ENCODE results near the gene NOXO1. TPM values are rescaled to one million over a fixed set of nuclear protein-coding genes. Genes with fewer than 3 reads are reported as not detected.

The NOXO1 gene
- total RNA-seq, 1 donor from 2014 or later: 0.63 TPM

DNA sequence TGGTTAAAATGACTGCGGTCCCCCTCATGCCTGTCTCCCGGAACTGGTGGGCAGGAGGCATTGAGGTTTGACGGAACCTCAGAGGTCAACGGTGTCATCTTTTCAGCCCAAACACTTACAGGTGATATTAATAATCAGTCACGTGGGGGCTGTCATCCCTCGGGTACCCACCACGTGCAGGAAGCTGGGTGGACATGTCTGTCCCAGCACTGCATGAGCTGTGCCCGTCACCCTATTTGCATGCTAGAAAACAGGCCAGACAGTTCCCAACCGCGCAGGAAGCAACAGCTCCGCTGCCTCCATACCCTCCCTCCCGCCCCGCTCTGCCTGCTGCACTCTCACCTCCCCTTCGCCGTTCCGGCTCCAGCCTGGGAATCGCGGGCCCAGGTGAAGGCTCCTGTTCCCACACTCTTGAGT lies 9.9 kb upstream of the NOXO1 start:
- H3K27ac Mint-ChIP-seq (ENCODE audit: unreplicated experiment): no peak overlapping the region
- H3K4me1 Mint-ChIP-seq: peaks cover 7% of the 10 kb centered on the region
- H3K36me3 Mint-ChIP-seq (ENCODE audit: low read depth): peaks cover 25% of the 10 kb centered on the region
- no peaks in the 10 kb centered on the region for H3K9me3 Mint-ChIP-seq
- no peak for DNase-seq (ENCODE audit: low read depth, low spot score)
- peak overlapping the region; percentile 51 for H3K4me3 Mint-ChIP-seq
- TF ChIP-seq, protein P1, sequence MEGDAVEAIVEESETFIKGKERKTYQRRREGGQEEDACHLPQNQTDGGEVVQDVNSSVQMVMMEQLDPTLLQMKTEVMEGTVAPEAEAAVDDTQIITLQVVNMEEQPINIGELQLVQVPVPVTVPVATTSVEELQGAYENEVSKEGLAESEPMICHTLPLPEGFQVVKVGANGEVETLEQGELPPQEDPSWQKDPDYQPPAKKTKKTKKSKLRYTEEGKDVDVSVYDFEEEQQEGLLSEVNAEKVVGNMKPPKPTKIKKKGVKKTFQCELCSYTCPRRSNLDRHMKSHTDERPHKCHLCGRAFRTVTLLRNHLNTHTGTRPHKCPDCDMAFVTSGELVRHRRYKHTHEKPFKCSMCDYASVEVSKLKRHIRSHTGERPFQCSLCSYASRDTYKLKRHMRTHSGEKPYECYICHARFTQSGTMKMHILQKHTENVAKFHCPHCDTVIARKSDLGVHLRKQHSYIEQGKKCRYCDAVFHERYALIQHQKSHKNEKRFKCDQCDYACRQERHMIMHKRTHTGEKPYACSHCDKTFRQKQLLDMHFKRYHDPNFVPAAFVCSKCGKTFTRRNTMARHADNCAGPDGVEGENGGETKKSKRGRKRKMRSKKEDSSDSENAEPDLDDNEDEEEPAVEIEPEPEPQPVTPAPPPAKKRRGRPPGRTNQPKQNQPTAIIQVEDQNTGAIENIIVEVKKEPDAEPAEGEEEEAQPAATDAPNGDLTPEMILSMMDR (conservative IDR thresholded peaks at IDR 0.05): no peak
- peaks cover 72% of the 10 kb centered on the region for H3K27me3 Mint-ChIP-seq (ENCODE audit: low read depth)

GRCh38 chr16:1990351-1991134 lies 9.3 kb upstream of the NOXO1 start:
- TF ChIP-seq, protein P1 (conservative IDR thresholded peaks at IDR 0.05): no peak
- H3K4me3 Mint-ChIP-seq: peak overlapping the region; percentile 38
- no peaks in the 10 kb centered on the region for H3K9me3 Mint-ChIP-seq
- peaks cover 69% of the 10 kb centered on the region for H3K27me3 Mint-ChIP-seq (ENCODE audit: low read depth)
- peaks cover 24% of the 10 kb centered on the region for H3K36me3 Mint-ChIP-seq (ENCODE audit: low read depth)
- no peak for DNase-seq (ENCODE audit: low read depth, low spot score)
- no peak overlapping the region for H3K27ac Mint-ChIP-seq (ENCODE audit: unreplicated experiment)
- peaks cover 7% of the 10 kb centered on the region for H3K4me1 Mint-ChIP-seq

DNA sequence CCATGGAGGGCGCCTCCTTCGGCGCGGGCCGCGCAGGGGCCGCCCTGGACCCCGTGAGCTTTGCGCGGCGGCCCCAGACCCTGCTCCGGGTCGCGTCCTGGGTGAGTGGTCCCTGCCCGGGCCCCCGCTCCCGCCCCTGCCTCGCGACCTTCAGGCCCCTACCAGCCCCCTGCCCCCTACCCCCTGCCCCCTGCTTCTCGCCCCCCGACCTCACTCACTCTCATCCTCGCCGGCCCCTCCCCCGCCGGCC lies 8.8 kb upstream of the NOXO1 start:
- H3K4me1 Mint-ChIP-seq: peaks cover 11% of the 10 kb centered on the region
- H3K4me3 Mint-ChIP-seq: no peak overlapping the region
- DNase-seq (ENCODE audit: low read depth, low spot score): no peak
- H3K27ac Mint-ChIP-seq (ENCODE audit: unreplicated experiment): no peak overlapping the region
- H3K27me3 Mint-ChIP-seq (ENCODE audit: low read depth): peaks cover 66% of the 10 kb centered on the region
- peaks cover 20% of the 10 kb centered on the region for H3K36me3 Mint-ChIP-seq (ENCODE audit: low read depth)
- TF ChIP-seq, protein P1 (conservative IDR thresholded peaks at IDR 0.05): no peak
- no peaks in the 10 kb centered on the region for H3K9me3 Mint-ChIP-seq

DNA sequence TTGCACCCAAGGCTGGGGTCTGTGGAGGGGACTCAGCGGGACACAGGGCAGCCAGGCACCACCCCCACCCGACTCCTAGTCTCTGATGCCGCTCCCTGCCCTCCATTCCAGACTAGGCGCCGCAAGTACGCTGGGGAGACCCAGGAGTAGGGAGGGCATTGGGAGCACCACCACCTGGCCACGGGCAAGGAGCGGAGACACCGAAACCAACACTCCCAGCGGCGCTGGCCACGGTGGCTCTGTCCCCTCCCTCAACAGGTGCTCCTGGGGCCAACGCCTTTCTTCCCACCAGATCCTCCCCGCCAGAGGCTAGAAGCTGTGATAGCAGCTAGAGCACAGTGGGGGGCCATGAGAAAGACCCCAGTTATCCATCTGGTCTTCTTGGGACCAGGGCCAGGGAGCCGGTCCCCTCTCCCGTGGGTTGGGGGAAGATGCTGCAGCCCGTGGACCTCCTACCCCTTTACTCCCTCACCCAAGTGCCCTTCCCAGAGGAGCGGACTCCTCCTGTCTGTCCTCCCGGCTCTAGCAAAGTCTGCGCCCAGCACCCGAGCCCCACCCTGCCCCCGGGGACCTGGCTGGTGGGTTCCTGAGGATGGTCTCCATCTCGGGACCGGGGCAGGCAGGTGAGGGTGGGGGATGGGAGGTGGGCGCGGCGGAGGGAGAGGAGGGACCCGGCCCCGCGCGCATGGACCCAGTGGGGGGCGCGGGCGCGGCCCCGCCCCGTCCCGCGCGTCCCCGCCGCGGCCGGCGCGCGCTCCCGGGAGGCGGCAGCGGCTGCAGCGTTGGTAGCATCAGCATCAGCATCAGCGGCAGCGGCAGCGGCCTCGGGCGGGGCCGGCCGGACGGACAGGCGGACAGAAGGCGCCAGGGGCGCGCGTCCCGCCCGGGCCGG lies 8.2 kb upstream of the NOXO1 start, which contains the start of gene SYNGR3:
SYNGR3 (plus strand) TSS at position 762 of the 892 bp plus-strand sequence. CDS start 133 bp downstream, outside the sequence.
- TF ChIP-seq, protein P1 (conservative IDR thresholded peaks at IDR 0.05): no peak
- no peak for DNase-seq (ENCODE audit: low read depth, low spot score)
- Mint-ChIP-seq H3K9me3 (no peaks in the 10 kb centered on the region), H3K36me3 (ENCODE audit: low read depth) (peaks cover 20% of the 10 kb centered on the region), H3K27me3 (ENCODE audit: low read depth) (peaks cover 69% of the 10 kb centered on the region), H3K4me1 (peaks cover 16% of the 10 kb centered on the region), H3K27ac (ENCODE audit: unreplicated experiment) (no peak within 1 kb of the TSS), H3K4me3 (peak within 1 kb of the TSS; percentile 87)

DNA sequence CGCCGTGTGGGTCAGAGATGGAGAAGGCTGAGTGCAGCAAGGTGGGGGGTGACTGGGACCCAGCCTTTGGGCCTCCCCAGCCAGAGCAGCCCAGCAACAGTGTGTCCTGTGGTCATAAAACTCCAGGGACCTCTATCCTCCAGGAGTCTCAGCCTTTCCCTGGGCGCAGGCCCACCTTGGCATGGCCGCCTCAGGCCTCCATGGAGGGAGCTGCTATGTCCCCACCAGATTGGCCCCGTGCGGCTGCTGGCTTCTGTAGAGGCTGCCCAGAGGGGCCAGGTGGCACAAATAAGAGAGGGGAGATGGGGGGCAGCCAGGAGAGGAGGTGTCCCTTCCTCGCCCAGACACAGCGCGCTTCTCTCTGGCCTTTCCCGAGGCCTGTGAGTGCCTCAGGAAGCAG lies 5.9 kb upstream of the NOXO1 start:
- Mint-ChIP-seq H3K9me3 (no peaks in the 10 kb centered on the region), H3K4me3 (peak overlapping the region; percentile 78), H3K27ac (ENCODE audit: unreplicated experiment) (no peak overlapping the region), H3K27me3 (ENCODE audit: low read depth) (peaks cover 68% of the 10 kb centered on the region), H3K4me1 (peaks cover 29% of the 10 kb centered on the region), H3K36me3 (ENCODE audit: low read depth) (peaks cover 18% of the 10 kb centered on the region)
- no peak for DNase-seq (ENCODE audit: low read depth, low spot score)
- TF ChIP-seq, protein P1 (conservative IDR thresholded peaks at IDR 0.05): no peak

All from neural crest cell (in vitro differentiated cells).